ENCODE measurements around the gene TRIM41. TPM values are rescaled to one million over a fixed set of nuclear protein-coding genes. Genes with fewer than 3 reads are reported as not detected.
"Not testable (repeated sequence)": the region's sequence is repeated elsewhere in the genome, so short reads cannot be mapped to it uniquely, and the experiment has no call there.

Gene TRIM41
- total RNA-seq, 2 donors from 2014 or later: 22.2 to 41.1 TPM

GRCh38 chr5:181281077-181281983, 58.2 kb downstream of the TRIM41 start:
- intact Hi-C loops (cut with DNase I): no loop called here
- Histone ChIP-seq H3K27me3 (no peaks in the 10 kb centered on the region), H3K9me3 (no peaks in the 10 kb centered on the region), H3K36me3 (no peaks in the 10 kb centered on the region), H3K4me1 (no peaks in the 10 kb centered on the region), H3K9ac (ENCODE audit: low read depth in 2 of 2, low read length in 2 of 2) (no peak overlapping the region), H3K27ac (no peak overlapping the region), H3K4me3 (no peak overlapping the region)
- no peak for DNase-seq
- TF ChIP-seq CTCF (IDR thresholded peaks at IDR 0.05): no peak

GRCh38 chr5:181281984-181282316, 58.9 kb downstream of the TRIM41 start:
- Histone ChIP-seq H3K36me3 (no peaks in the 10 kb centered on the region), H3K27ac (no peak overlapping the region), H3K27me3 (no peaks in the 10 kb centered on the region), H3K4me3 (no peak overlapping the region), H3K9me3 (no peaks in the 10 kb centered on the region), H3K9ac (ENCODE audit: low read depth in 2 of 2, low read length in 2 of 2) (no peak overlapping the region), H3K4me1 (no peaks in the 10 kb centered on the region)
- intact Hi-C loops (cut with DNase I): no loop called here
- no peak for TF ChIP-seq CTCF (IDR thresholded peaks at IDR 0.05)
- no peak for DNase-seq

GRCh38 chr5:181282415-181282814, 59.3 kb downstream of the TRIM41 start:
- DNase-seq; H3K4me3 ChIP-seq; H3K4me1 ChIP-seq; H3K36me3 ChIP-seq; intact Hi-C loops (cut with DNase I); H3K9me3 ChIP-seq; H3K27ac ChIP-seq; H3K27me3 ChIP-seq; H3K9ac ChIP-seq (ENCODE audit: low read depth in 2 of 2, low read length in 2 of 2): not testable (repeated sequence)

GRCh38 chr5:181282874-181283273, 59.8 kb downstream of the TRIM41 start:
- Histone ChIP-seq H3K27ac (no peak overlapping the region), H3K4me1 (no peaks in the 10 kb centered on the region), H3K4me3 (no peak overlapping the region), H3K36me3 (no peaks in the 10 kb centered on the region), H3K27me3 (no peaks in the 10 kb centered on the region), H3K9ac (ENCODE audit: low read depth in 2 of 2, low read length in 2 of 2) (no peak overlapping the region), H3K9me3 (no peaks in the 10 kb centered on the region)
- intact Hi-C loops (cut with DNase I): no loop called here
- TF ChIP-seq CTCF (IDR thresholded peaks at IDR 0.05): no peak
- DNase-seq: no peak

GRCh38 chr5:181283347-181283746, 60.3 kb downstream of the TRIM41 start:
- DNase-seq: no peak
- no peaks in the 10 kb centered on the region for H3K36me3 ChIP-seq
- intact Hi-C loops (cut with DNase I): no loop called here

GRCh38 chr5:181283841-181284755, 61.0 kb downstream of the TRIM41 start:
- H3K9me3 ChIP-seq; H3K36me3 ChIP-seq; H3K4me1 ChIP-seq; H3K27me3 ChIP-seq; H3K27ac ChIP-seq; H3K9ac ChIP-seq (ENCODE audit: low read depth in 2 of 2, low read length in 2 of 2); H3K4me3 ChIP-seq; DNase-seq; intact Hi-C loops (cut with DNase I): not testable (repeated sequence)

More at GRCh38 chr5:181283347-181283746, 60.3 kb downstream of the TRIM41 start:
- no peak for TF ChIP-seq CTCF (IDR thresholded peaks at IDR 0.05)
- Histone ChIP-seq H3K4me1 (no peaks in the 10 kb centered on the region), H3K9me3 (no peaks in the 10 kb centered on the region), H3K27ac (no peak overlapping the region), H3K4me3 (no peak overlapping the region), H3K27me3 (no peaks in the 10 kb centered on the region), H3K9ac (ENCODE audit: low read depth in 2 of 2, low read length in 2 of 2) (no peak overlapping the region)

Small RNA genes lying within 50 kb of the gene (microRNA-seq; reads per million reads assigned to microRNA genes)
- gene MIR4638: not detected

Other genes starting within 250 kb of the TRIM41 start
- 10 to 100 TPM; 38.0 to 71.1 TPM for gene BTNL3, start 234.4 kb upstream of the TRIM41 start, total RNA-seq
- gene BTNL9, start 183.0 kb upstream of the TRIM41 start, total RNA-seq: 1 to 10 TPM; 2.8 to 5.3 TPM
- gene OR2V1, start 92.1 kb upstream of the TRIM41 start, total RNA-seq: not detected
- not detected for gene OR2V2, start 75.7 kb upstream of the TRIM41 start, total RNA-seq
- gene TRIM7, start 18.1 kb upstream of the TRIM41 start, total RNA-seq: 1 to 10 TPM; 6.8 to 8.7 TPM
- 1,000 to 10,000 TPM; 1,252 to 1,403 TPM for gene RACK1, start 20.6 kb downstream of the TRIM41 start, total RNA-seq
- 10 to 100 TPM in 1 of 2 donors, 1 to 10 TPM in 1; 9.8 to 13.5 TPM for gene TRIM52, start 37.9 kb downstream of the TRIM41 start, total RNA-seq
- gene OR4F3, start 144.0 kb downstream of the TRIM41 start, total RNA-seq: not detected

Data from colonic mucosa (tissue), 4 donors.